Lower leg skin (tissue), 3 donors: ENCODE data around the gene CGB2.
"Not testable (repeated sequence)": the region's sequence is repeated elsewhere in the genome, so short reads cannot be mapped to it uniquely, and the experiment has no call there.

Experiments used
- CTCF ChIP-seq, 3 donors: fragments of 450-650 bp; IDR thresholded peaks; one replicate each; pipeline ENCODE4 v1.5.1; 2016; ENCODE audit warnings: antibody characterized with exemption in 3 of 3, mild to moderate bottlenecking in 3 of 3, moderate library complexity in 2 of 3
- POLR2A ChIP-seq, 2 donors: fragments of 450-650 bp; IDR thresholded peaks; one replicate each; pipeline ENCODE4 v1.6.1; 2016 to 2017; ENCODE audit warnings: antibody characterized with exemption in 2 of 2, mild to moderate bottlenecking in 1 of 2, moderate library complexity in 1 of 2

- not testable (repeated sequence) for TF ChIP-seq POLR2A, CTCF (IDR thresholded peaks at IDR 0.05)
These were observed 7.0 kb downstream of the CGB2 start for GRCh38 chr19:49038557-49039276.
